ENCODE results near the gene FUT3. TPM values are rescaled to one million over a fixed set of nuclear protein-coding genes. Genes with fewer than 3 reads are reported as not detected.

Gene FUT3
- total and polyA plus RNA-seq, 9 of the 15 experiments (the other 6 are each of a cell fraction or from before 2014, with no cell fraction given): 0.09 TPM; not detected in 8

GRCh38 chr19:5823579-5824281, 27.5 kb downstream of the FUT3 start (continued):
- TF ChIP-seq NFRKB (IDR thresholded peaks at IDR 0.05; ENCODE audit: low read depth) (no peak), MTA1 (IDR thresholded peaks at IDR 0.05; ENCODE audit: borderline replicate concordance) (no peak), RAD21 (CRISPR knock-in tag; conservative IDR thresholded peaks at IDR 0.05 in 1 of 2, IDR thresholded peaks at IDR 0.05 in 1 of 2) (peak; percentile 42 to 75), FOXM1 (IDR thresholded peaks at IDR 0.05; ENCODE audit: low read depth) (no peak), FOXM1 (CRISPR knock-in tag; IDR thresholded peaks at IDR 0.05; ENCODE audit: low read depth) (no peak), RBM34 (IDR thresholded peaks at IDR 0.05; ENCODE audit: borderline replicate concordance, insufficient read depth, low read length) (no peak), BCOR (IDR thresholded peaks at IDR 0.05) (peak; percentile 49; the same call in 1 of the 2 replicates), DEAF1 (CRISPR knock-in tag; IDR thresholded peaks at IDR 0.05) (no peak), STAT5A (IDR thresholded peaks at IDR 0.05; ENCODE audit: borderline replicate concordance, low read length) (no peak), NFXL1 (CRISPR knock-in tag; IDR thresholded peaks at IDR 0.05) (no peak), MTA3 (IDR thresholded peaks at IDR 0.05; ENCODE audit: borderline replicate concordance) (no peak; the same call in 1 of the 2 replicates), CC2D1A (IDR thresholded peaks at IDR 0.05) (no peak), ZNF512 (tag; IDR thresholded peaks at IDR 0.05) (no peak), NFYB (IDR thresholded peaks at IDR 0.05; ENCODE audit: extremely low read depth, insufficient read length) (no peak), RBM25 (IDR thresholded peaks at IDR 0.05; ENCODE audit: low read depth, low read length, severe bottlenecking) (peak; percentile 23), NR4A1 (CRISPR knock-in tag; IDR thresholded peaks at IDR 0.05) (no peak), NR4A1 (tag; IDR thresholded peaks at IDR 0.05) (no peak), HDAC3 (IDR thresholded peaks at IDR 0.05; ENCODE audit: borderline replicate concordance, partially characterized antibody) (no peak), ZNF133 (CRISPR knock-in tag; IDR thresholded peaks at IDR 0.05) (no peak), HDAC2 (IDR thresholded peaks at IDR 0.05) (no peak), ZNF785 (CRISPR knock-in tag; IDR thresholded peaks at IDR 0.05) (no peak), ZBTB34 (CRISPR knock-in tag; IDR thresholded peaks at IDR 0.05) (no peak), MEF2D (tag; conservative IDR thresholded peaks at IDR 0.05; ENCODE audit: low read depth) (no peak), TRIM25 (IDR thresholded peaks at IDR 0.05; ENCODE audit: borderline replicate concordance) (no peak)

Measured in K562 (cell line).